Endothelial cell of hepatic sinusoid (primary cell): ENCODE measurements around the gene ART5.

Experiments used
- in situ Hi-C: cut with HindIII; loops from 2 replicates; pipeline ENCODE4 v1.10.0; 2017; ENCODE audit warnings: low sequenced_read_pairs

ART5 gene, protein sequence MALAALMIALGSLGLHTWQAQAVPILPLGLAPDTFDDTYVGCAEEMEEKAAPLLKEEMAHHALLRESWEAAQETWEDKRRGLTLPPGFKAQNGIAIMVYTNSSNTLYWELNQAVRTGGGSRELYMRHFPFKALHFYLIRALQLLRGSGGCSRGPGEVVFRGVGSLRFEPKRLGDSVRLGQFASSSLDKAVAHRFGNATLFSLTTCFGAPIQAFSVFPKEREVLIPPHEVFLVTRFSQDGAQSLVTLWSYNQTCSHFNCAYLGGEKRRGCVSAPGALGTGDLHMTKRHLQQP

DNA sequence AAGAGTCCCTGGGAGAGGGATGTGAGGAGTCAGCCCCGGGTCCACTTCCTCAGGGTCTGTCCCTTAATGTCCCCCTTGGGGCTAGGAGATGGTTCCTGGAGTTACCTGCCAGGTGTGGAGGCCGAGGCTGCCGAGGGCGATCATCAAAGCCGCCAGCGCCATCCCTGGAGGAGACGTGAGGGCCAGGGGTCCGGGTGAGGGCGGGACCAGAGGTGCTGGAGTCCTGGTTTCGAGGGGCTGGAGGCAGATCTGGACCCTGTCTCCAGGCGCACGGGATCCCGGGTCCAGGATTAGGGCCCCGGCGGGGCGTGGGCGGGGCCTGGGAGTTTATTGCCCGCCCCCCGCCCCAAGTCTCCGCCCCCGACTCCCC is at the start of gene ART5:
Gene ART5, minus strand, starts transcription at position 292 of the 370 bp plus-strand sequence. Its CDS starts 130 bp downstream, at position 162.
- in situ Hi-C loops, result no loop called here

DNA sequence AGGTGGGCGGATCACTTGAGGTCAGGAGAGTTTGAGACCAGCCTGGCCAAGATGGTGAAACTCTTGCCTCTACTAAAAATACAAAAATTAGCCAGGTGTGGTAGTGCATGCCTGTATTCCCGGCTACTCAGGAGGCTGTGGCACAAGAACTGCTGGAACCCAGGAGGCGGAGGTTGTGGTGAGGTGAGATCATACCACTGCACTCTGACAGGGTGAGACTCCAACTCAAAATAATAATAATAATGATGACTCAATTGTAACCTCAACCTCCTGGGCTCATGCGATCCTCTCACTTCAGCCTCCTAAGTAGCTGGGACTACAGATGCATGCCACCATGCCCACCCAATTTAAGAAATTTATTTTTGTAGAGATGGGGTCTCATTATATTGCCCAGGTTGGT is 45.0 kb upstream of the ART5 start:
- in situ Hi-C loops, result no loop called here

DNA sequence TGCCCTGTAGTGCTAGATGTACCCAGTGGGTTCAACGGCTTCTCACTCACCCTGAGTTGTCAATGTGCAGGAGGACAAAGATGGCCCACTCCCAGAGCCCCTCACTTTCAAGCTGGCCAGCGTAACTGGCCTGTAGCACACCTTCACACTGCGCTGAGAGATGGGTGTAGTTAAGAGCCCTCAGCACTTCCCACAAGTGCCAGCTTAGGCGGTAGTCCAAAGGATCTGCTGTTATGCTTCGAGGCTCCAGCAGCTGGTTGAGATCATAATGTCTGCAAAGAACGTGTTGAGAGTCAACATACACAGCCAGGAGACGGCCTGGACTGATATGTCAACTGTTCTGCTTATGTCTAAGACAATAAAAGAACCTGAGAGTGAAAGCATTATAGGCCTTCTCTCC is 44.1 kb upstream of the ART5 start:
- in situ Hi-C loops, result no loop called here

DNA sequence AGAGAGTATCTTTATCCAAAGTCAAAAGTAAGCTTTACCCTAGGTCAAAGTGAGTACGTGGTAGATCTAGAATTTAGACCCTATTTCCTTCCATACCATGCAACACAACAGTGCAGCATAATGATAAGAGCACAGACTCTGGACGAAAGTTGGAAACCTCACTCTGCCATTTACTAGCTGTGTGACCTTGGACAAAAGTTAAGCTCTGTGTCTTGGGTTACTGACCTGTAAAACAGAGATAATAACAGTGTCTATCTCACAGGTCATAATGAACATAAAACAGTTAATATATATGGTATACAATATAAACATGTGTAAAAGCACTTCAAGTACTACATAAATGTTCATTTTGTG is 43.0 kb upstream of the ART5 start:
- in situ Hi-C loops, result loop anchor here (5.0 kb wide), 1 partner anchor 33 kb away; no protein-coding TSS in a partner anchor

DNA sequence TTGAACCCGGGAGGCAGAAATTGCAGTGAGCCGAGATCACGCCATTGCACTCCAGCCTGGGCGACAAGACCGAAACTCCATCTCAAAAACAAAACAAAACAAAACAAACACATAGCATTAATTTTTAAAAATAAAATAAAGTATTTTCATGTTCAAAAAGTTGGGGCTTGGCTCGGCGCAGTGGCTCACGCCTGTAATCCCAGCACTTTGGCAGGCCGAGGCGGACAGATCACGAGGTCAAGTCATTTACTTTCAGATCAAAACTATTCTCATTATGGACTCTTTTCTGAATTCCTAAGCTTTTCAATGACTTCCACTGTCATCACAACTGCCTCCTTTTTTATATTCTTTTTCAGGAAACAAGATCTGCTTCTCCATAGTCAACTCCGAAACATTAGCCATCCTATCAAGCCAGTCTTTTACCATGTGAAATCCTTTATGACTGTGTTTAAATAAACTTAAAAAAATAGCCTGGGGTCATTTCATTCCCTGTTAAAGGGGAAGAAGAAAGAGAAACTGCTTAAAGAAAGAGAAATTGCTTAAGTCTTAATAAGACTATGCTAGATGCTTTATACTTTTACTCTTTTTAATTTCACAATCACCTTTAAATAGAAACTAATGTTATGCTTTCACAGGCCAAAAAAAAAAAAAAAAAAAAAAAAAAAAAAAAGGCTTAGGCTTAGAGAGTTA is 42.5 kb upstream of the ART5 start:
- in situ Hi-C loops, result loop anchor here (5.0 kb wide), 1 partner anchor 33 kb away; no protein-coding TSS in a partner anchor

DNA sequence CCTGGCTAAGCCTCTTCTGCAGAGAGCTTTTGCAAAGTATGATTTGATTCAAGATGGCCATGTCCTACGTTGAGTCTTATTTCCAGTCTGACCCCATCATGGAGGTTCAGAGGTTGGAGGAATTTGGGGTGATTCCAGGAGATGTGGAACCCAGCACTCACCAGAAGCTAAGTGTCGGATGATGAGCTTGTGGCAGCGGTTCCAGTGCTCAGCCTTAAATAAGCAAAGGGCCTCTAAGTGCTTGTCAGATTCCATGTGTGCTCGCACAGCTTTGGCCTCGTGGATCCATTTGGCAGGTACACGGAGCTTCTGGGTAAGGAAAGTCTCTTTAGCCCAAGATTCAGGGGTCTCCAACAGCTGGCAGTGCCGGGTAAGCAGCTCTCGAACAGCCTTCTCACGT is 41.2 kb upstream of the ART5 start:
- in situ Hi-C loops, result loop anchor here (5.0 kb wide), 1 partner anchor 34 kb away; no protein-coding TSS in a partner anchor

DNA sequence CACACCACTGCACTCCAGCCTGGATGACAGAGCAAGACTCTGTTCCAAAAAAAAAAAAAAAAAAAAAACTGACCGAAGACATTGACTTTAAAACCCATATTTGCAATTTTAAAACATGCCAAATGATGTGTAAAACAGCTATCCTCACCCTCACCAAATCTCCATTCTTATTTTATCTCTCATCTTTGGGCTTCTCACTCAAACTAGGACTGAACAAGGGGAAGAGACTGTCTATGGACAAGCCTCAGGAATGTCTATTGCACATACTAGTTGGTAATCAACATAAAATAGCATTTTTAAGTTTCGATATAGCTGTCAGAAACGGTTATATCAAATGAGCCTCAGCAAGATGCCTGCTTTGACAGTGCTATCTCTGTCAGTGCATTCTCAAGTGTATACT is 37.3 kb upstream of the ART5 start:
- in situ Hi-C loops, result no loop called here

DNA sequence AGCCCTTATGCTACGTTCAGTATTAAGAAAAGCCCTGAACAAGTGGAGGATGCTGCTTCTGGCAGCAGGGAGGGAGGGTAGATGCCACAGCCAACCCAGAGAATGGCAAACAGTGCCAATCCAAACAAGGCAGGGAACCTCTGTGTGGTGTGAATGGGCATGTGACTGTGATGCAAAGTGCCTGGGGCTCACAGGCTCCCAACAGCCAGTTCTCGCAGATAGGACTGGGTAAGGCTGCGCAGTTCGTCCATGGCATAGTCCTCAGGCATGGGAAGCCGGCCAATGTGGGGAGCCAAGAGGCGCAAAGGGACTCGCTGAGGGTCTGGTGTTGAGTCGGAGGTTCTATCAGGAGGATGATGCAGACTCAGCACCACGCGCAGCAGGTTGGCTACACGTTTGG is 34.2 kb upstream of the ART5 start:
- in situ Hi-C loops, result no loop called here

DNA sequence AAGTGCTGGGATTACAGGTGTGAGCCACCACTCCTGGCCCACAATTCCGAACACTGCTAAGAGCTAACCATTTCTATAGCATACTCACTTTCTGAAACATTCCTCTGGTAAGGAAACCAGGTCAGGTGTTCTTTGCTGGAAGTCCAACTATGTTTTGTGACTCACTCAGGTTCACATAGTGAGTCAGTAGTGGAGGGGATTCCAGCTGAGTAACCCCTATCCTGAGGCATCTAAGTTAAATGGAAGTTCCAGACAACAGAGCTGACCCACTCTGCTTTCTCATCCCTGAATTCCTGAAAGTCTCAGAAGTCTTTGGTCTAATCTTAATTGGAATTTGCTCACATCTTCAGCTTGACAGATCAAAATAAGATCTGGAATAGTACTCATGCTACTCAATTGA is 32.4 kb upstream of the ART5 start:
- in situ Hi-C loops, result no loop called here

DNA sequence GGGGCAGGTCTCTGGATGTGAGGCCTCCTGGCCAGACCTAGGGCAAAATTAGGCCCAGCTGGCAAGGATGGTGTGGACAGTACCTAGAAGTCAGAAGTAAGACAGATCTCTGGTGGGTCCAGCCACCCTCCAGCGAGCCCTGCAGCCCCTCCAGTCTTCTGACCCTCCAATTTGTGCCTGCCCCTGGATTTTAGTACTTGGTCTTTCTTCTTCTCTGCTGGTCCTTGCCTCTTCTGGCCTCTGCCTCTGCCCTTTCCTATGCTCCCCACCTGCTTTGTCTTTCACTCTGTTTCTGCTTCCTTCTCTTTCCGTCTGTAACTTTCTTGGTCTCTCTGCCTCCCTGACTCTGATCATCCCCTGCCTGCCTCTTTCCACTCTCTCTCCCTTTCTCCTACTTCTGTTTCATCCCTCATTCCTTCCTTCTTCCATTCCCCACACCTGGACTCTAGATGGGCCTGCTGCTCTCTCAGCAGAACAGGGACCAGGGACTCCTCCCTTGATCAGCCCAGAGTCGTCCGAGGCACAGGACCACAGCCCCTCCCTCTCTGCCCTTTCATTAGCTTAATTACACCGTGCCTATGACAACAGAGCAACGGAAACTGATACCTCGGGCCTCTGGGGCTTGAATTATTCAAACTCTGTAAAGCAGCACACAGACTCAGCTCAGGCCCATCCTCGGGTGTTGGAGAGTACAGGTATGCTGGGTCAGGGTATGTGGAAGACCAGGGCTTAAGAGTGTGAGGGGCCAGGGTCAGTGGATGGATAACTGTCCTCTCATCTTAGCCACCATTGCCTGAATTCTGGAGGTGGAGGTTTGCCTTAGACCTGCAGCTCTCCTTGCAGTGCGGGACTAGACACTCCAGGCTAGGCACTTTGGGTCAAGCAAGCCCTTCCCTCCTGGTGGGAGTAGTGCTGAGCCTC is 29.8 kb upstream of the ART5 start, which contains the start of gene CHRNA10:
Gene CHRNA10, minus strand, starts transcription at position 51 of the 921 bp plus-strand sequence. CDS start 72 bp downstream, outside the sequence.
- in situ Hi-C loops, result no loop called here

DNA sequence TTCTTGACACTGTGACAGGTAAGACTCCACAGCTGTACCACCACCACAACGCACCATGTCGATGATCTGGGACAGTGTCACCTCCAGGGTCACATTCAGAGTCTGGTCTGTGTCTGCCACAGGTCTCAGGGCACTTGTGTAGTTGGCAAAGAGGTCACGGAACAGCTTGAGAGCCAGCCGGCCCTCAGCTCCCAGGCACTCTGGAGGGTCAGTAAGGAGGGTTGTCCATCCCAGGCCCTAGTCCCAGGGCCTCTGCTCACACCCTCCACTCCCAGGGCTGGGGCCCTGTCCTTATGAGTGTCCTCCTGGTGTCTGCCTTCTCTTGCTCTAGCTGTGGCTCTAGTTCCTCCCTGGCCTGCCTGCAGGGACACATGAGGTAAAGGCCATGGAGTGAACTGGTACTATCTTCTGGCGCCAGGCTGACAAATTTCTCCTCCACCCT is 28.0 kb upstream of the ART5 start:
- in situ Hi-C loops, result no loop called here

DNA sequence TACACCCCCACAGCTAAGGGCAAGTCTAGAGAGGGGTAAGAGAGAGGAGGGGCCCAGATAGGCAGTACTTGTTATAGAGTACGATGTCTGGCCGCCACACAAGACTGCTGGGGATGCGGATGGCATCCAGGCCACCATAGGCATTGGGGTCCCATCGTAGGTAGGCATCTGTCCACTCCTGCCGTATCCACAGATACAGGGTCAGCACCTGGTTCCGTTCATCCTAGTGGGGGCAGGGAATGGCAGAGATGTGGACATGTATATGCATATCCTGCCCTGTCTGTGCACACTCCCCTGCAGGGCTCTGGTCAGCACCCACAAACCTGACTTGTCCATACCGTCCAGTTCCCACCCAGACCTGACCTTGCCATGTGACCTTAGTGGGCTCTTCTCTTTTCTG is 27.3 kb upstream of the ART5 start:
- in situ Hi-C loops, result no loop called here

DNA sequence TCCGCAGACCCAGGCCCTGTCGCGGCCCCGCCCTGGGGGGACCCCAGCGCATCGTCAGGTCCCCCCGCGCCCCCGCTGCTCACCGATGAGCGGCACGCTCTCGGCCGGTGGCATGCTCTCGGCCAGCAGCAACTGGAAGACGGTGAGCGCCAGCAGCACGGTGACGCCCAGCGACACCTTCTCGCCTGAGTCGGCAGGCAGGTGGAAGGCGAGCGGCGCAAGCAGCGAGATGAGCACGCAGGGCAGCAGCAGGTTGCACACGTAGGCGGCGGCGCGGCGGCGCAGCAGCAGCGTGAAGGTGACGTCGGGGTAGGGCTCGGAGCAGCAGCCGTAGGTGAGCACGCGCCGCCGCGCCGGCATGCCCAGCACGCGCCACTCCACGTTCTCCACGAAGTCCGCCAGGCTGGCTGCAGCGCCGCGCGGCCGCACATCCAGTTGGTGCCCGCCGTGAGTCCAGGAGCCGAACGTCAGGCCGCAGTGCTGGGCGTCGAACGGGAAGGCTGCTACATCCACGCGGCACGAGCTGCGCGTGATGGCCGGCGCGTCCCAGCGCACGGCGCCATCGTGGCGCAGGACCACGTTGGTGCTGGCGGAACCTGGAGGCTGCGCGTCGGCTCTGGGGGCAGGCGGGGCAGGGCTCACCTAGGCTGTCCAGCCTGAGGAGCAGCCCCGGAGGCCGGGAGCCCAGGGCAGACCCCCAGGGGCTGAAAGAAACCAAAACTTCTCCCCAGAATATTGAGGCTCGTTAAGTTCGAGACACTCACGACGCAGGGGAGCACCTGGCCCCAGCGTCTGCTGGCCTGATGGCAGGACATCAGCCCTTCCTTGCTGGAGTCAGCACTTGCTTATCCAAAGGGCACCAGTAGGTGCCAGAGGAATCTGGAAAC is 25.6 kb upstream of the ART5 start:
- in situ Hi-C loops, result no loop called here

DNA sequence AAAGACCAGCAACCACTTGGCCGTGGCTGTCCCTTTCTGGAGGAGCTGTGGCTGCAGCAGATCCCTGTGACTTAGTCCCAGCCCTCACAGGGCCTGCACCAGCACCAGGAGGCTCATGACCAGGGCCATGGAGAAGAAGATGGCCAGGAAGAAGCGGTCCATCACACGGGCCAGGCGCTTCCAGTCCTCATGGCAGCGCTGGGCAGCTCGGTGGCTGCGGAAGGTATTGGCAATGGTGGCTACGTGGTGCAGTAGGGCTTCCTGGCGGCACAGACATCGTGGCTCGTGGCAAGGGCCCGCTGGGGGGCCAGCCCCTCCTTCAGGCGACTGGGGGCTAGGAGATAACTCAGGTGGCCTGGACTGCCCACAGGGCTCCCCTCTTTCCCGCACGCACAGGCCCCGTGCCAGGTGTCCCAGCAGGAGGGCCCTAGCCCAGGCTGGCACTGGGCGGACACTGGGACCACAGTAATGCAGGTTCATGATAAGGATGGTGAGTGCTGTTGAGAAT is 24.3 kb upstream of the ART5 start:
- in situ Hi-C loops, result no loop called here

DNA sequence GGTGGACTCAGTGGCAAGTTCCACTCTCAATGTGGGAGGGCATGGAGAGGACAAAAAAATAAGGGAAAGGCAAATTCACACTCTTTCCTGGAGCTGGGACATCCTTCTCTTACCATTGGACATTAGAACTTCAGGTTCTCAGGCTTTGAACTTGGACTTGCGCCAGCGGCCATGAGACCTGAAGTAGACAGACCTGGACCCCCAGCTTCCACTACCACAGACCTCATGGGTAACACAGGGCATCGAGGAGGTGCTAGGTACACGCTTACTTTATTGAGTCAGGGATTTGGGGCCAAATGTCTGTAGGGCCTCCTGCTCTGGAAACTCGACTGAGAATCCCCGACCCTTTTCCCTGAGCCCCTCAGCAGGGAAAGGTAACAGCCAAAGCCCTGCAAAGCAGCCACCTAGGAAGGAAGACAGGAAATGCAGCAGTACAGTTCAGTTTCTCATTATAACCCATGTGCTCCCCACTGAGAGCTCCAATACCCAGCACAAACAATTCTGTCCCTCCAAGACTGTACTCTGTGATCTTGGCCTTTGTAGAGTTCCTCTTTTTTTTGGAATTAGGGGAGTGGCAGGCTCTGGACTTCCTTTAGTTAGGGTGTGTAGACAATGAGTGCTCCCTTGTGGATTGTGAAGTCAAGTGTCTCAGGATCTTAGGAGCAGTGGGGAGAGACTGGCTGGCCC is 23.7 kb upstream of the ART5 start:
- in situ Hi-C loops, result no loop called here

DNA sequence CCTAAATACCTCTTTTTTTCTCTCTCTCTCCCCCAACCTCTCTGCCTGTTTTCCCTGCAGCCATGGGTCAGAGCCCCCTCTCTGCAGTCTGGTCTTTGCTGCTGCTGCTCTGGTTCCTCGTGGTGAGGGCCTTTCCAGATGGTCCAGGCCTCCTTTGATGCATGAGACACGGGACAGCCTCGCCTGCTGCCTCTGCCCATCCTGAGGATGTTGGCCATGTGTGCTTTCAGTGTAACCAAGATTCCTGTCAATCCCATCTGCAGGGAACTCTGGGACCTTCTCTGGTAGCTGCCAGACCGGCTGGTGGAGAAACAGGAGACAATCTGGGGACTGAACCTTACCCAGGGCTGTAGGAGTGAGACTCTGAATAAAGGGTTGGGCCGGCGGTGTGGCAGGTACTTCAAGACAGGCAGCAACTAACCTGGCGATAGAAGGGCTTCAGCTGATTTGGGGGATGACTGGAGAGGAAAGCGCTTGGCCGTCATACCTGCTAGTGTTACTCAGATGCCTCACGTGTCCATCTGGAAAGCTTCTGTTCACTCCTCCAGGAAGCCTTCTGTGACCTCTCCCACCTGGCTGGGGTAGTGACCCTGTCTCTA is 22.3 kb upstream of the ART5 start:
- in situ Hi-C loops, result no loop called here

DNA sequence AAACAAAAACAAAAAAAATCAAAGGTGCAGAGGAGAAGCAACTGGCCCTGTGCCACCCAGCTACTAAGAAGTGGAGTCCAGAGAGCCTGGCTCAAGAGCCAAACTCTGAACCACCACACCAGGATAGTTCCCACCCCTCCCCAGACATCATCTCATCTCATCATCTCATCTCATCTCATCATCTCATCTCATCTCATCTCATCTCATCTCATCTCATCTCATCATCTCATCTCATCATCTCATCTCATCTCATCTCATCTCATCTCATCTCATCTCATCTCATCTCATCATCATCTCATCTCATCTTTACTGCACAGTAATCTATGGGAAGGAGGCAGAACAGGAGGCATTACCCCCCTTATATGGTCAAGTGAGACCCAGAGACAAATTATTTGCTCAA is 21.1 kb upstream of the ART5 start:
- in situ Hi-C loops, result no loop called here

DNA sequence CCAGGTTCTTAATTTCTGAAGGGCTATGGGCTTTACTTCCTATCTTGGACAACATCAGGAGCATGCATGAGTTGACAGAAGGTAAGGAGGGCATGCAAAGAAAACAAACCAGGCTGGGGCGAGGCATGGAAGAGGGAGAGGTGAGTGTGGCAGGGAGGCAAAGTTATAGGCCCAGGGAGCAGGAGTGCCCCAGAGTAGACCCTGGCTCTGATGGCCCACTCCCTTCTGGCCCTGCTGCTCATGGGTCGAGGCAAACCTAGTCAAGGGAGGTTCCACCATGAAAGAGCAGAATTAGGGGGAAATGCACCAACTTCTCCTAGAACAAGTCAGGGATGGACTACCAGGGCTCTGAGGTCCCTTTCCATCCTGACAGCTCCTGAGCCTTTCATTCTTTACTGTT is 19.2 kb upstream of the ART5 start:
- in situ Hi-C loops, result no loop called here
